CD4-positive, alpha-beta T cell treated with Interleukin-17A for 1 hour (primary cell): ENCODE measurements around the gene CBR3.

ENCODE experiments used
- DNase-seq: peaks from one replicate; pipeline ENCODE4 v3.0.0-alpha.2; 2020

Gene CBR3

DNA sequence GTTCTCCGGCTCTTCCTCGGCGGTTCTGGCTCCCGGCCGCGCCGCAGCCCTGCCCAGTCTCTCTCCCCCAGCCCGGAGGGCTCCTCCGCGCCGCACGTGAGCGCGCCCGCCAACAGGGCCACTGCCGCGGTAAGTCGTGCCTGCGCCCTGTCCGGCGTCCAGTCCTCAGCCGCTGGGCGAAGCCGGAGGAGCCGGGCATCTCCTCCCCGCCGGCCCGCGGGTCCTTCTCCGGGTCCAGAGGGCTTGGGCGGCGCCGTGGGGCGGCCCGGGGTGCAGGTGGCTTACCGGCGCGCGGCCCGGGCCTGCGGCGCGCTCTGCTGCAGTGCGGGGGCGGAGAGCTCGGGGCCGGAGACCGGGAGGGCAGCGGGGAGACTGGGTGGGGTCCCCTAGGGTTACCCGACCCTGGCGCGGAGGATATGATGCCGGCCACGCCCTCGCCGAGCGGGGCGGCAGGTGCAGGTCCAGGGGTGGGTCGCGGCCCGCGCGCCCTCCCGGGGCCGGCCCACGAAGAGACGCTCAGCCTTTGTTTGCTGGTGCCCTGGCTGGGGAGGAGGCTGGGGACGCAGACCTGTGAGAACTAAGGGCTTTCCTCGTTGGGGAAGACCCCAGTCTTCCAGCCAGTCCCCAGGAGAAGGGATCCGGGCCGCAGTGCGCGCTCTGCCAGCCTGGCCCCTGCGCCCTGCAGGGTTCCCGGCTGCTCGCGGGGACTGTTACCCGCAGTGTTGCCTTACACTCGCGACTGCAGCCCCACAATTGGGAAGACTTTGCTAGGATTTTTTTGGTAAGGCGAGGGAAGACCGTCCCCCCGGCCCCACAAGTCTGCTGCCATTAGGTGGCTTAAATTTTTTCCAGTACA, 22.2 kb downstream of the CBR3 start, which contains the start of gene DOP1B:
Gene DOP1B, plus strand, starts transcription at position 10 of the 856 bp plus-strand sequence. CDS start 7,910 bp downstream, outside the sequence.
- DNase-seq, result no peak

DNA sequence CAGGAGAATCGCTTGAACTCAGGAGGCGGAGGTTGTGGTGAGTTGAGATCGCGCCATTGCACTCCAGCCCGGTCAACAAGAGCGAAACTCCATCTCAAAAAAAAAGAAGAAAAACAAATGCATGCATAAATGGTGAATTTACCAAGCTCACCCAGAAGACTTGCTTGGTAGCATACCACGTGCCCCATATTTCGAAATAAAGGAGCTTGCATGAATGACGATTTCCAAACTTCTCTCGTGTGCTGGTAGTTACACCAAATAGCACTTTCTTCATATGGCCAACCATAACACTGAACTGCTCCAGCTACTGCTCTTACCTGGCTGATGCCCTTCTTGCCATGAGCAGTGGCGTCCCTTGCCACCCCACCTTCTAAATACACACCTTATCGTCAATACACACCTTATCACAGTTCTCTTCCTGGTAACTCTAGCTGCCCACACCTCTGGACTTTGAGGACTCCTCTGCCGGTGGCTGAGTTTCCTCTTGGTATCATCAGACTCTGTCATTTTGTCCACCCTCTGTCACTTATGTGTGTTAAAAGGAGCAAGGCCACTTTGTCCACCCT, 24.6 kb downstream of the CBR3 start:
- DNase-seq, result no peak

GRCh38 chr21:36160850-36161178, 25.9 kb downstream of the CBR3 start:
- no peak for DNase-seq

- no peak for DNase-seq
Measured at GRCh38 chr21:36162631-36163030, 27.8 kb downstream of the CBR3 start.

DNA sequence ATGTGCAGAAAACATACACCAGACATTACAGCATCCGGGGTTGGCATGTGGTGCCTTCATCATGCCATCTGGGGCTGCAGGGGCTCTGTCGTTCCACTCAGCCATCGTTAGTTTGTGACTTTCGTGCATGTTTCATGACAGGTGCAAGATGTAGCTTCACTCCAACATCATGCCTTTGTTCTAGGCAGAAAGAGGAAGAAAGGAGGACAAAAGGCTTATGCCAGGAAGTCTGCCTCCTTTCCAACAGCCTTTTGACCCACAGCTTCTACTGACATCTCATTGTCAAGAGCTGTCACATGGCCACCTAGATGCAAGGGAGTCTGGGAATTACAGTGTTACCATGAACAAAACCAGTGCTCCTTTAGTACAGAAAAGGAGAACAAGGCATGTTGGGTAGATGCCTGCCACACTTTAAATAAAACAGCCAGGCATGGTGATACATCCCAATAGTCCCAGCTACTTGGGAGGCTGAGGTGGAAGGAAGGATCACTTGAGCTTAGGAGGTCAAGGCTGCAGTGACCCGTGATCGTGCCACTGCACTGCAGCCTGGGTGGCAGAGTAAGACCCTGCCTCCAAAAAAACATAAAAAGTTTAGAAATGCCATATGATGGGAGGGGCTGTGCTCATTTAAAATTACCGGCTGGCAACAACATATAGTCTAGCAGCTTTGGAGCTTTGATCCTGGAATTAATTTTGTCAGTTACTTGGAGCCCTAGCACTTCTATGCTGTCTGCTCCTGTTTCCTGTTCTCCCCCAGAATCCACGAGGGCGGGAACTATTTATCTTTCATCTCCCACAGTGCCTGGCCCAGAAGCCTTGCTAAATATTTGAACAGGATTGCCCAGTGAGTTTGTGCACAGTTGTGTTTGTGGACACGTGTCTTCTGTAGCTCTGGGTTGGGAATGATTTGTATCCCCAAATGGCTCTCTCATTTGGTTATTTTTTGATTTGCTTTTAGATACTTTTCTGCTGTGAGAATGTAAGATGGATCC, 29.2 kb downstream of the CBR3 start:
- no peak for DNase-seq

- no peak for DNase-seq
Measured at GRCh38 chr21:36165356-36165755, 30.5 kb downstream of the CBR3 start.

GRCh38 chr21:36166705-36167104, 31.8 kb downstream of the CBR3 start:
- DNase-seq, result no peak

DNA sequence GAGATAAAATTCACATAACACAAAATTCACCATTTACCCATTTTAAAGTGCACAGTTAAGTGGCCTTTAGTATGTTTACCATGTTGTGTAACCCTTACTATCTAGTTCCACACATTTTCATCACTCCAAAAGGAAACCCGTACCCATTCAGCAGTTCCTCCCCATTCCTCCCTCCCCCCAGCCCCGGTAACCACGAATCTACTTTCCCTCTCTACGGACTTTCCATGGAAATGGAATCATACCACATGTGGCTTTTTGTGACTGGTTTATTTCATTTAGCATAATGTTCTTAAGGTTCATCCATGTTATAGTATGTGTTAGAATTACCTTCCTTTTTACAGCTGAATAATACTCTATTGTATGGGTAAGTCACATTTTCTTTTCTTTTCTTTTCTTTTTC, 32.7 kb downstream of the CBR3 start:
- DNase-seq, result no peak

- DNase-seq, result no peak
Measured at GRCh38 chr21:36169470-36170128, 34.7 kb downstream of the CBR3 start.

DNA sequence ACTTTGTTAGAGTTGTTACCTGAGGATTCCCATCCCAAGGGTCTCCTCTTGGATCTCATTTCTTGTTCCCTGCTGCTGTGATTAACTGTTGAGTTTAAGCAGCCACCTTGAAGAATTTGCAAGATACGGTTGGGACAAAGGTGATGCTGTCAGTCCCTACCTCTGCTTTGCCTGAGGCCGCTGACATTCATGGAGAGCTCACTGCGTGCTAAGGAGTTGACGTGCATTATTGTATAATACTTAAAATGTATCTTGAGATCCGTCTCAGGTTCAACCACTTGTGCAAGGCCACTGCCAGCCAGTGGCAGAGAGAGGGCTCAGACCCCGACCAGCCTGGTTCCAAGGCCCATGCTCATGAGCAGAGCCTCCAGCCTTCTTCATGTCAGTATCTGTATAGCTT, 35.9 kb downstream of the CBR3 start:
- DNase-seq, result no peak

GRCh38 chr21:36171336-36171735, 36.5 kb downstream of the CBR3 start:
- DNase-seq, result no peak

GRCh38 chr21:36171741-36172331, 37.0 kb downstream of the CBR3 start:
- no peak for DNase-seq

DNA sequence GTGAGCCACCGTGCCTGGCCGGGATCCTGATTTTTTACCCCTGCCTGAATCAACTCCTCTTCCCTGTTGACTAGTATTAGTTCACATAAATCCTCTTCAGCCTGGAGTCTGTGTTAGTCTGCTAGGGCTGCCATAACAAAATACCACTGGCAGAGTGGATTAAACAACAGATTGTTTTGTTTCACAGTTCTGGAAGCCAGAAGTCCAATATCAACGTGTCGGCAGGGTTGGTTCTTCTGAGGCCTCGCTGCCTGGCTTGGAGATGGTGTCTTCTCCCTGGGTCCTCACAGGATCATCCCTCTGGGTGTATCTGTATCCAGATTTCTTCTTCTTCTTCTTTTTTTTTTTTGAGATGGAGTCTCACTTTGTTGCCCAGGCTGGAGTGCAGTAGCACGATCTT, 39.9 kb downstream of the CBR3 start:
- no peak for DNase-seq

GRCh38 chr21:36175771-36176565, 41.1 kb downstream of the CBR3 start:
- peak; percentile 10 for DNase-seq

DNA sequence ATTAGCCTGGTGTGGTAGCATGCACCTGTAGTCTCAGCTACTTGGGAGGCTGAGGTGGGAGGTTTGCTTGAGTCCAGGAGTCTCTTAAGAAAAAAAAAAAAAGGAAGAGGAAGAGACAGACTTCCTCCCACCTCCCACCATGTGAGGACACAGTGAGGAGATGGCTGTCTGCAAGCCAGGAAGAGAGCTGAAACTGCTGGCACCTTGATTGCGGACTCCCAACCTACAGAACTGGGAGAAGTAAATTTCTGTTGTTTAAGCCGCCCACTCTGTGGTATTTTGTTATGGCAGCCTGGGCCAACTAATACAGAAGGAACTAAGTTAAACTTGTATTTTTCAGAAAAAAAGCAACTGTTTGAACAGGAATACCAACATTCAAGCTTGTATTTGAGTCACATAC, 43.5 kb downstream of the CBR3 start:
- DNase-seq, result no peak

- DNase-seq, result no peak
Measured at GRCh38 chr21:36179145-36179544, 44.3 kb downstream of the CBR3 start.

GRCh38 chr21:36180963-36181362, 46.1 kb downstream of the CBR3 start:
- no peak for DNase-seq

- no peak for DNase-seq
Measured at GRCh38 chr21:36183144-36183795, 48.4 kb downstream of the CBR3 start.

DNA sequence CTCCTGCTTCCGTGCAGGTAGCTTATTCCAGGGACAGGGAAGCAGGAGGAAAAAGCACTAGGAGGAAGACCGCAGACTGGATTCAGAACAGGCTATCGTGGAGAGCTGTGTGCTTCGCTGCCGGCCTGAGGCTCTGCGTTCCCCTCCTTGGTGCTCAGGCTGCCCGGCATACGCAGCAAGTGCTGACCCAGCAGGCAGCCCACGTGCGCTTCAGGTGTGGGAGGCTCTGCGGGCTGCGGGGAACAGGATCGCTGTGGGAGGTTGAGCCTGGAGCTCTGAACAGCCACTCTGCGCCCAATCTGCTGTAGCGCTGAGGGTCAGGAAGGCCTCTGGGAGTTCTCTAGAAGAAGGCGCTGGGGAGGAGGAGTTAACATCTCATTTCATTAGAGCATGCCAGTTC, 49.7 kb downstream of the CBR3 start:
- DNase-seq, result no peak

GRCh38 chr21:36185523-36185922, 50.6 kb downstream of the CBR3 start:
- no peak for DNase-seq

DNA sequence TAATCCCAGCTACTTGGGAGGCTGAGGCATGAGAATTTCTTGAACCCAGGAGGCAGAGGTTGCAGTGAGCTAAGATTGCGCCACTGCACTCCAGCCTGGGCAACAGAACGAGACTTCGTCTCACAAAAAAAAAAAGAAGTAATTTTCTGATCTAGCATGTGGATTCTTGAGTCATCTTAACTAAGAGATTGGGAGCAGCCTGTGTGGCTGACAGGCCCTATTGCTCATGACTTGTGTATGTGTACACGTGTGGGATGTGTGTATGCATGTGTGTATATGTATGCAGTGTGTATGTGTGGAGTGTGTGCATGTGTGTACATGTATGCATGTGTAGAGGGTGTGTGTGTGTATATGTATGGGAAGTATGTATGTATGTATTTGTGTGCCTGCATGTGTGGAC, 51.2 kb downstream of the CBR3 start:
- no peak for DNase-seq
